ENCODE measurements around the gene PTPRA. TPM values are rescaled to one million over a fixed set of nuclear protein-coding genes. Genes with fewer than 3 reads are reported as not detected.
A peak's percentile ranks its signal among the peaks of the same experiment; 100 is the strongest.

Gene PTPRA
- total and polyA plus RNA-seq, 12 donors, result 8.9 to 37.3 (median 28.5) TPM

DNA sequence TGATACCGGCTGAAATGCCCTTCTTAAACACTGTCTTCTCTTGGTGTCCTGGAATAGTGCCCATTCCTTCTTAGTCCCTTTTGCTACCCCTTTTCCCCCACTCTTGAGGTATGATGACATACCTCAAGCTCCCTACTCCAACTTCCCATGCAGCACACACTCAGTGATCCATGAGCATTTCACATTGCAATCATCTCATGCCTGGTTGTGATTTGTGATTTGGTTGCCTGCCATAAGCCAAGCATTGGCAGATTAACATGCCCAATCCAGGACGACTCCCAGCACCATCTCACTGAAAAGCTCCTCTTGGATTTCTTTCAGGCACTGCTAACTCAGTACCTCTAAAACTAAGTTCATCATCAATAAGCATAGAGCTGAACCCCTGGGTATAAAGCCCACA, 14.7 kb upstream of the PTPRA start:
- intact Hi-C loops (cut with DNase I), result loop anchor here in 3 of 10 donors (10.0 kb wide), 2 partner anchors 104 to 164 kb away; partner anchors contain the start of gene EBF4 (in 1 of the 3)

DNA sequence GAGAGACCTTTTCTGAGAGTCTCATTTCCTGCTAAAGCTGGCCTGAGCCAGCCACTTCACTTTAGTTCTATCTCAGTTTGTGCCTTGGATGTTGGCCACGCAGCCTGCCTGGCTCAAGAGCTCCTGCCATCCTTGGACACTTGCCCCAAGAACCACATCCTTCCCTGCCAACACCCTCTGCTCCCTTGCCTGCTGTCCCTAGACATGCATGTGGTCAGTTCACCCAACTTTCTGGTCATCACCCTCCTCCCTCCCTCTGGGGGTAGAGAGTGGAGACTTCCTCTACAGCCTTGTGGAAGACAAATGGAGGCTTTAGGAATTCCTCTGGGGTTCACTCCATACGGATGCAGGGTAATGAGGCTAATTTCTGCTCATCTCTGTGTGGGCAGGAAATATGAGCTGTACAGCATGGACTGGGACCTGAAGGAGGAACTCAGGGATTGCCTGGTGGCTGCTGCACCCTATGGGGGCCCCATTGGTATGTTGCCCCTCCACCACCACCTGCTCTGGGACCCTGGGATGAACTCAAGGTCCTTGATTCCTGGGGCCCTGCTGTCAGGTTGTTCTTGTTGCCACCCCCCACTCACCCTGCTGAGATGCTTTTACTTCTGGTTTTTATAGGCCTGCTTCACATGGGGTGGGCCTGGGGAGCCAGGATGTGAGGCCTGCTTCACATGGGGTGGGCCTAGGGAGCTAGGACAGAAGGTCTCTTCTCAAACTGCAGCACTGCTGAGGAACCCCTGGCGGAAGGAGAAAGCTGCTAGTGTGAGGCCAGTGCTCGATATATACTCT, 13.8 kb upstream of the PTPRA start:
- peaks cover 0 to 15% (median 6%) of the 10 kb centered on the region in 9 donors for H3K4me1 ChIP-seq
- 75 to 79% methylated on average over 4 of the region's 4 CpGs for WGBS, 2 donors
- no peak for DNase-seq
- H3K9me3 ChIP-seq, result no peaks in the 10 kb centered on the region
- H3K36me3 ChIP-seq, result peaks cover 0 to 52% (median 31%) of the 10 kb centered on the region in 9 donors
- no peak overlapping the region for H3K4me3 ChIP-seq
- H3K27ac ChIP-seq, result no peak overlapping the region
- no peaks in the 10 kb centered on the region for H3K27me3 ChIP-seq
- TF ChIP-seq CTCF (IDR thresholded peaks at IDR 0.05), result no peak
- intact Hi-C loops (cut with DNase I), result loop anchor here in 4 of 10 donors (10.0 kb wide), 4 partner anchors 105 to 165 kb away; partner anchors contain the start of gene EBF4 (in 1 of the 4)
- peak in 6 of 8 donors; percentile 46 to 66 (median 58) for ATAC-seq

More for the DNA sequence above, 14.7 kb upstream of the PTPRA start:
- H3K9me3 ChIP-seq, result no peaks in the 10 kb centered on the region
- H3K4me3 ChIP-seq, result no peak overlapping the region
- DNase-seq (no peak), ATAC-seq (no peak)
- no peak for TF ChIP-seq CTCF (IDR thresholded peaks at IDR 0.05)
- WGBS, 2 donors, result 80 to 88% methylated on average over 2 of the region's 2 CpGs
- H3K4me1 ChIP-seq, result peaks cover 0 to 15% (median 6%) of the 10 kb centered on the region in 9 donors
- H3K27ac ChIP-seq, result no peak overlapping the region
- H3K36me3 ChIP-seq, result peaks cover 0 to 42% (median 25%) of the 10 kb centered on the region in 9 donors
- no peaks in the 10 kb centered on the region for H3K27me3 ChIP-seq

- no peaks in the 10 kb centered on the region for H3K9me3 ChIP-seq
- DNase-seq (no peak), ATAC-seq (no peak)
- H3K27ac ChIP-seq, result no peak overlapping the region
- peaks cover 0 to 75% (median 31%) of the 10 kb centered on the region in 9 donors for H3K36me3 ChIP-seq
- no peak overlapping the region for H3K4me3 ChIP-seq
- WGBS, 2 donors, result 95 to 98% methylated on average over 12 of the region's 12 CpGs
- TF ChIP-seq CTCF (IDR thresholded peaks at IDR 0.05), result no peak
- H3K4me1 ChIP-seq, result peaks cover 0 to 15% (median 0%) of the 10 kb centered on the region in 9 donors
- no peaks in the 10 kb centered on the region for H3K27me3 ChIP-seq
- intact Hi-C loops (cut with DNase I), result loop anchor here in 2 of 10 donors (10.0 kb wide), 2 partner anchors 130 to 150 kb away; no protein-coding TSS in a partner anchor
Measured at GRCh38 chr20:2864626-2865025, 8.7 kb upstream of the PTPRA start.

GRCh38 chr20:2865101-2865500, 8.2 kb upstream of the PTPRA start:
- DNase-seq (no peak), ATAC-seq (no peak)
- 95 to 99% methylated on average over 10 of the region's 10 CpGs for WGBS, 2 donors
- no peaks in the 10 kb centered on the region for H3K9me3 ChIP-seq
- TF ChIP-seq CTCF (IDR thresholded peaks at IDR 0.05), result no peak
- no peak overlapping the region for H3K4me3 ChIP-seq
- H3K27me3 ChIP-seq, result no peaks in the 10 kb centered on the region
- peaks cover 0 to 19% (median 0%) of the 10 kb centered on the region in 9 donors for H3K4me1 ChIP-seq
- intact Hi-C loops (cut with DNase I), result loop anchor here in 2 of 10 donors (10.0 kb wide), 2 partner anchors 130 to 150 kb away; no protein-coding TSS in a partner anchor
- H3K27ac ChIP-seq, result peak overlapping the region in 1 of 10 donors; percentile 36
- H3K36me3 ChIP-seq, result peaks cover 0 to 71% (median 31%) of the 10 kb centered on the region in 9 donors
